SU-DHL-6 (cell line): ENCODE data around the gene IGFL4.

ENCODE experiments used
- H2AFZ ChIP-seq: fragments of 200-600 bp; sonication (generic); 2 replicates; pipeline ENCODE4 v1.6.1; 2014; ENCODE audit warnings: low read depth, mild to moderate bottlenecking, moderate library complexity, mixed read lengths, antibody characterized with exemption, low read length; ENCODE audit not compliant: severe bottlenecking
- H3F3A ChIP-seq: fragments of 200-600 bp; shearing (Covaris generic); 2 replicates; pipeline ENCODE4 v1.6.0; 2016; ENCODE audit warnings: antibody characterized with exemption, mild to moderate bottlenecking; ENCODE audit not compliant: insufficient read depth
- H3K27ac ChIP-seq: fragments of 200-600 bp; sonication (generic); 2 replicates; pipeline ENCODE4 v1.5.1; 2016; ENCODE audit warnings: low read depth, mild to moderate bottlenecking, low read length, moderate library complexity, mixed read lengths
- H3K27me3 ChIP-seq: fragments of 200-600 bp; sonication (generic), shearing (Covaris generic); 2 replicates; pipeline ENCODE4 v1.6.0; 2014; ENCODE audit warnings: mild to moderate bottlenecking, low read length
- H3K36me3 ChIP-seq: fragments of 200-600 bp; sonication (generic); 2 replicates; pipeline ENCODE4 v1.6.1; 2014; ENCODE audit warnings: mild to moderate bottlenecking, low read length, mixed read lengths
- H3K4me2 ChIP-seq: fragments of 300-600, 200-600 bp; shearing (Covaris generic), sonication (generic); 2 replicates; pipeline ENCODE4 v1.6.0; 2014; ENCODE audit warnings: low read length, low read depth, mild to moderate bottlenecking; ENCODE audit not compliant: poor library complexity, severe bottlenecking
- H3K4me3 ChIP-seq: fragments of 200-600 bp; sonication (generic); 2 replicates; pipeline ENCODE4 v1.5.1; 2014; ENCODE audit warnings: antibody characterized with exemption, low read length, mild to moderate bottlenecking, mixed read lengths; ENCODE audit not compliant: insufficient read depth, poor library complexity, severe bottlenecking
- H3K79me2 ChIP-seq: fragments of 200-600 bp; sonication (generic); 2 replicates; pipeline ENCODE4 v1.6.1; 2014; ENCODE audit warnings: mild to moderate bottlenecking, low read length, moderate library complexity; ENCODE audit not compliant: insufficient read depth
- H3K9ac ChIP-seq: fragments of 200-600 bp; sonication (generic); 2 replicates; pipeline ENCODE4 v1.7.0; 2014; ENCODE audit warnings: mild to moderate bottlenecking, low read length
- H3K9me2 ChIP-seq: fragments of 200-600 bp; sonication (generic); replicated peaks from 2 replicates; pipeline ENCODE4 v1.6.1; 2014; ENCODE audit warnings: low read length; ENCODE audit not compliant: insufficient read depth
- H3K9me3 ChIP-seq: fragments of 200-600 bp; sonication (generic); 2 replicates; pipeline ENCODE4 v1.6.1; 2014; ENCODE audit warnings: low read length, mixed read lengths; ENCODE audit not compliant: insufficient read depth
- H4K20me1 ChIP-seq: fragments of 200-600 bp; sonication (generic); 2 replicates; pipeline ENCODE4 v1.6.1; 2014; ENCODE audit warnings: low read depth, mild to moderate bottlenecking, antibody characterized with exemption, low read length, moderate library complexity, mixed read lengths
- EZH2phosphoT487 ChIP-seq: fragments of 200-600 bp; sonication (generic), shearing (Covaris generic); conservative IDR thresholded peaks from 2 replicates; pipeline ENCODE4 v1.6.1; 2018; ENCODE audit warnings: mild to moderate bottlenecking, antibody characterized with exemption, low read length, moderate library complexity, mixed read lengths
- TF ChIP-seq, protein P1 (sequence below): fragments of 200-600 bp; sonication (generic); IDR thresholded peaks from one replicate; pipeline ENCODE4 v1.5.1; 2017; ENCODE audit warnings: antibody characterized with exemption, mild to moderate bottlenecking, low read length, moderate library complexity; ENCODE audit not compliant: insufficient read depth, poor library complexity, severe bottlenecking

Gene IGFL4

GRCh38 chr19:46088101-46088500, 47.3 kb upstream of the IGFL4 start:
- TF ChIP-seq EZH2phosphoT487, result no peak
- TF ChIP-seq, protein P1, sequence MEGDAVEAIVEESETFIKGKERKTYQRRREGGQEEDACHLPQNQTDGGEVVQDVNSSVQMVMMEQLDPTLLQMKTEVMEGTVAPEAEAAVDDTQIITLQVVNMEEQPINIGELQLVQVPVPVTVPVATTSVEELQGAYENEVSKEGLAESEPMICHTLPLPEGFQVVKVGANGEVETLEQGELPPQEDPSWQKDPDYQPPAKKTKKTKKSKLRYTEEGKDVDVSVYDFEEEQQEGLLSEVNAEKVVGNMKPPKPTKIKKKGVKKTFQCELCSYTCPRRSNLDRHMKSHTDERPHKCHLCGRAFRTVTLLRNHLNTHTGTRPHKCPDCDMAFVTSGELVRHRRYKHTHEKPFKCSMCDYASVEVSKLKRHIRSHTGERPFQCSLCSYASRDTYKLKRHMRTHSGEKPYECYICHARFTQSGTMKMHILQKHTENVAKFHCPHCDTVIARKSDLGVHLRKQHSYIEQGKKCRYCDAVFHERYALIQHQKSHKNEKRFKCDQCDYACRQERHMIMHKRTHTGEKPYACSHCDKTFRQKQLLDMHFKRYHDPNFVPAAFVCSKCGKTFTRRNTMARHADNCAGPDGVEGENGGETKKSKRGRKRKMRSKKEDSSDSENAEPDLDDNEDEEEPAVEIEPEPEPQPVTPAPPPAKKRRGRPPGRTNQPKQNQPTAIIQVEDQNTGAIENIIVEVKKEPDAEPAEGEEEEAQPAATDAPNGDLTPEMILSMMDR, result no peak
- no peak overlapping the region for H2AFZ ChIP-seq
- H3K27me3 ChIP-seq, result 0 out of 2 replicates have a peak, but pooled peaks cover under 1% of the 10 kb centered on the region
- no peak overlapping the region for H3K9ac ChIP-seq
- H3K79me2 ChIP-seq, result no peaks in the 10 kb centered on the region
- no peak overlapping the region for H3K4me2 ChIP-seq
- H3F3A ChIP-seq, result no peaks in the 10 kb centered on the region
- H4K20me1 ChIP-seq, result no peaks in the 10 kb centered on the region
- no peaks in the 10 kb centered on the region for H3K9me2 ChIP-seq
- no peaks in the 10 kb centered on the region for H3K9me3 ChIP-seq
- H3K4me3 ChIP-seq, result no peak overlapping the region
- H3K27ac ChIP-seq, result no peak overlapping the region
- H3K36me3 ChIP-seq, result no peaks in the 10 kb centered on the region

DNA sequence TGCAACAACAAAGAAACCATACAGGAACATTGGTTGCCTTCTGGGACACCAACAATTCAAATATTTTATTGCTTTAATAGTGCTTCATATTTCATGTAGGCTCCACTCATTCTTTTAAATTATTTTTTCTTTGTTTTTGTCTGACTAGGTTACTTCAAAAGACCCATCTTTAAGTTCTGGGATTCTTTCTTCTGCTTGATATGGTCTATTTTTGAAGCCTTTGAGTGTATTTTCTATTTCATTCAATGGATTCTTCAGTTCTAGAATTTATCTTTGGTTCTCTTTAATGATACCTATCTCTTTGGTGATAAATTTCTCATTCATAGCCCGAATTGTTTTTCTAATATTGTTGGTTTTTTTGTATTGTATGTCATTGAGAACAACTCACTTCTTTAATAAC, 45.1 kb upstream of the IGFL4 start:
- Histone ChIP-seq H3F3A (no peaks in the 10 kb centered on the region), H3K27ac (no peak overlapping the region), H3K4me2 (no peak overlapping the region), H3K27me3 (no peaks in the 10 kb centered on the region), H3K9me3 (no peaks in the 10 kb centered on the region), H4K20me1 (no peaks in the 10 kb centered on the region), H3K4me3 (no peak overlapping the region), H3K9me2 (no peaks in the 10 kb centered on the region), H3K36me3 (no peaks in the 10 kb centered on the region), H3K9ac (no peak overlapping the region), H2AFZ (no peak overlapping the region), H3K79me2 (no peaks in the 10 kb centered on the region)
- TF ChIP-seq, protein P1, result no peak
- TF ChIP-seq EZH2phosphoT487, result no peak

- no peak for TF ChIP-seq EZH2phosphoT487
- TF ChIP-seq, protein P1, result no peak
- Histone ChIP-seq H3K9me3 (no peaks in the 10 kb centered on the region), H3K36me3 (no peaks in the 10 kb centered on the region), H3K27me3 (no peaks in the 10 kb centered on the region), H2AFZ (no peak overlapping the region), H3K4me2 (no peak overlapping the region), H3K79me2 (no peaks in the 10 kb centered on the region), H4K20me1 (no peaks in the 10 kb centered on the region), H3F3A (no peaks in the 10 kb centered on the region), H3K4me3 (no peak overlapping the region), H3K9me2 (no peaks in the 10 kb centered on the region), H3K9ac (no peak overlapping the region), H3K27ac (no peak overlapping the region)
Measured at GRCh38 chr19:46082728-46083050, 41.9 kb upstream of the IGFL4 start.
